Astrocyte (in vitro differentiated cells and primary cell): Measurements from ENCODE around the gene KCNMB4. TPM values are rescaled to one million over a fixed set of nuclear protein-coding genes. Genes with fewer than 3 reads are reported as not detected.

Source experiments
- DNase-seq: peaks from one replicate; pipeline ENCODE4 v3.0.0-alpha.2; 2010; ENCODE audit warnings: low read depth
- FAIRE-seq: peaks from 2 replicates; lab custom pipeline; 2011; peaks lifted over from hg19 to GRCh38; lab: Jason Lieb, UNC
- H2AFZ ChIP-seq: 2 replicates; pipeline ENCODE4 v1.6.0; 2012; ENCODE audit warnings: low read depth, low read length, inconsistent platforms
- H3K27ac ChIP-seq: 2 replicates; pipeline ENCODE4 v1.5.1; 2011; ENCODE audit warnings: low read depth, low read length, inconsistent platforms
- H3K27me3 ChIP-seq: 2 replicates; pipeline ENCODE4 v1.6.0; 2011; ENCODE audit warnings: low read length, inconsistent platforms; ENCODE audit not compliant: insufficient read depth
- H3K36me3 ChIP-seq: 2 replicates; pipeline ENCODE4 v1.5.1; 2011; ENCODE audit warnings: low read length, inconsistent platforms; ENCODE audit not compliant: insufficient read depth
- H3K4me1 ChIP-seq: 2 replicates; pipeline ENCODE4 v1.5.1; 2011; ENCODE audit warnings: low read length, inconsistent platforms; ENCODE audit not compliant: insufficient read depth
- H3K4me2 ChIP-seq: 2 replicates; pipeline ENCODE4 v1.6.0; 2012; ENCODE audit warnings: low read length, inconsistent platforms
- H3K4me3 ChIP-seq: 2 replicates; pipeline ENCODE4 v1.5.1; 2011; ENCODE audit warnings: low read depth, mild to moderate bottlenecking, low read length, inconsistent platforms; ENCODE audit not compliant: insufficient read depth
- H3K79me2 ChIP-seq: 2 replicates; pipeline ENCODE4 v1.6.0; 2012; ENCODE audit warnings: mild to moderate bottlenecking, low read length, inconsistent platforms; ENCODE audit not compliant: insufficient read depth
- H3K9ac ChIP-seq: 2 replicates; pipeline ENCODE4 v1.6.0; 2012; ENCODE audit warnings: mild to moderate bottlenecking, low read length, inconsistent platforms
- H3K9me3 ChIP-seq: 2 replicates; pipeline ENCODE4 v1.5.1; 2012; ENCODE audit warnings: low read depth, mild to moderate bottlenecking, low read length, inconsistent platforms; ENCODE audit not compliant: insufficient read depth
- H4K20me1 ChIP-seq: 2 replicates; pipeline ENCODE4 v1.6.0; 2012; ENCODE audit warnings: low read length, inconsistent platforms; ENCODE audit not compliant: insufficient read depth
- H3K27ac Mint-ChIP-seq: one replicate; pipeline ENCODE4 v1.8.0; 2021; ENCODE audit warnings: mild to moderate bottlenecking, mixed read lengths; ENCODE audit not compliant: unreplicated experiment
- H3K27me3 Mint-ChIP-seq: one replicate; pipeline ENCODE4 v1.8.0; 2021; ENCODE audit warnings: low read depth, mixed read lengths; ENCODE audit not compliant: unreplicated experiment
- H3K36me3 Mint-ChIP-seq: one replicate; pipeline ENCODE4 v1.8.0; 2021; ENCODE audit warnings: low read depth, mixed read lengths; ENCODE audit not compliant: unreplicated experiment
- H3K4me1 Mint-ChIP-seq: one replicate; pipeline ENCODE4 v1.8.0; 2021; ENCODE audit warnings: low read depth, mixed read lengths; ENCODE audit not compliant: unreplicated experiment
- H3K4me3 Mint-ChIP-seq: one replicate; pipeline ENCODE4 v1.8.0; 2021; ENCODE audit warnings: mild to moderate bottlenecking, moderate library complexity, mixed read lengths; ENCODE audit not compliant: unreplicated experiment
- H3K9me3 Mint-ChIP-seq: one replicate; pipeline ENCODE4 v1.8.0; 2021; ENCODE audit warnings: mild to moderate bottlenecking, mixed read lengths; ENCODE audit not compliant: unreplicated experiment
- CTCF ChIP-seq: IDR thresholded peaks from 2 replicates; pipeline ENCODE4 v1.5.1; 2011; ENCODE audit warnings: low read depth, mild to moderate bottlenecking, inconsistent platforms, low read length, moderate library complexity; ENCODE audit not compliant: insufficient read depth
- EZH2 ChIP-seq: IDR thresholded peaks from 2 replicates; pipeline ENCODE4 v1.6.1; 2012; ENCODE audit warnings: mild to moderate bottlenecking, low read length, inconsistent platforms; ENCODE audit not compliant: insufficient read depth
- total RNA-seq: library from RNA; stranded (reverse); gene quantifications from 2 replicates; pipeline ENCODE4 v1.2.1, GENCODE V29; 2021

KCNMB4 gene
- total RNA-seq, 1 donor from 2014 or later = 8.3 TPM

- FAIRE-seq (no peak), DNase-seq (peak; percentile 36)
- Histone ChIP-seq H3K27ac (no peak overlapping the region), H2AFZ (no peak overlapping the region), H4K20me1 (no peaks in the 10 kb centered on the region), H3K4me3 (no peak overlapping the region), H3K27me3 (no peaks in the 10 kb centered on the region), H3K4me2 (no peak overlapping the region), H3K79me2 (no peaks in the 10 kb centered on the region), H3K36me3 (no peaks in the 10 kb centered on the region), H3K9me3 (no peaks in the 10 kb centered on the region), H3K4me1 (no peaks in the 10 kb centered on the region), H3K9ac (no peak overlapping the region)
- Mint-ChIP-seq H3K27ac (no peak overlapping the region), H3K4me3 (no peak overlapping the region), H3K9me3 (peaks cover 14% of the 10 kb centered on the region), H3K36me3 (peaks cover 3% of the 10 kb centered on the region), H3K4me1 (peaks cover 5% of the 10 kb centered on the region), H3K27me3 (no peaks in the 10 kb centered on the region)
- TF ChIP-seq EZH2 = no peak
- no peak for TF ChIP-seq CTCF
These were observed 83.1 kb downstream of the KCNMB4 start for GRCh38 chr12:70449074-70449752.

- H3K4me3 Mint-ChIP-seq = no peak overlapping the region
- H3K27me3 Mint-ChIP-seq = no peaks in the 10 kb centered on the region
- Histone ChIP-seq H2AFZ (no peak overlapping the region), H3K9ac (no peak overlapping the region), H3K79me2 (no peaks in the 10 kb centered on the region), H3K36me3 (no peaks in the 10 kb centered on the region), H3K4me1 (no peaks in the 10 kb centered on the region), H3K4me3 (no peak overlapping the region), H3K27ac (no peak overlapping the region), H3K27me3 (no peaks in the 10 kb centered on the region), H3K4me2 (no peak overlapping the region), H4K20me1 (no peaks in the 10 kb centered on the region), H3K9me3 (no peaks in the 10 kb centered on the region)
- FAIRE-seq (no peak), DNase-seq (no peak)
- TF ChIP-seq EZH2 = no peak
- no peak for TF ChIP-seq CTCF
- no peak overlapping the region for H3K27ac Mint-ChIP-seq
- H3K9me3 Mint-ChIP-seq = peaks cover 17% of the 10 kb centered on the region
- peaks cover 3% of the 10 kb centered on the region for H3K36me3 Mint-ChIP-seq
- H3K4me1 Mint-ChIP-seq = peaks cover 2% of the 10 kb centered on the region
These were observed 83.8 kb downstream of the KCNMB4 start for GRCh38 chr12:70449753-70450341.

GRCh38 chr12:70451528-70451927, 85.4 kb downstream of the KCNMB4 start:
- H3K9me3 ChIP-seq = no peaks in the 10 kb centered on the region
- H3K36me3 Mint-ChIP-seq = peaks cover 3% of the 10 kb centered on the region
- FAIRE-seq = no peak
- H3K27ac ChIP-seq = no peak overlapping the region
- H3K4me1 ChIP-seq = no peaks in the 10 kb centered on the region
- TF ChIP-seq EZH2 (no peak), CTCF (no peak)
- H3K27me3 Mint-ChIP-seq = no peaks in the 10 kb centered on the region
- DNase-seq = no peak
- no peaks in the 10 kb centered on the region for H3K36me3 ChIP-seq
- no peak overlapping the region for H3K27ac Mint-ChIP-seq
- no peak overlapping the region for H3K9ac ChIP-seq
- H3K9me3 Mint-ChIP-seq = peaks cover 19% of the 10 kb centered on the region
- no peaks in the 10 kb centered on the region for H3K4me1 Mint-ChIP-seq
- no peak overlapping the region for H2AFZ ChIP-seq
- no peaks in the 10 kb centered on the region for H3K27me3 ChIP-seq
- H4K20me1 ChIP-seq = no peaks in the 10 kb centered on the region
- no peak overlapping the region for H3K4me3 Mint-ChIP-seq
- H3K79me2 ChIP-seq = no peaks in the 10 kb centered on the region
- no peak overlapping the region for H3K4me2 ChIP-seq
- no peak overlapping the region for H3K4me3 ChIP-seq
